CD8-positive, alpha-beta memory T cell (primary cell): Measurements from ENCODE around the gene PNPLA2. TPM values are rescaled to one million over a fixed set of nuclear protein-coding genes. Genes with fewer than 3 reads are reported as not detected.

Experiments
- CTCF ChIA-PET: fragments of 350-600 bp; sonication (Branson Sonifier 250); formaldehyde crosslinking; loops from one replicate; lab custom pipeline; 2021; ENCODE audit warnings: antibody characterized with exemption; lab: Charles Lee
- POLR2A ChIA-PET: fragments of 350-600 bp; sonication (Branson Sonifier 250); formaldehyde crosslinking; loops from one replicate; lab custom pipeline; 2021; ENCODE audit warnings: antibody characterized with exemption; lab: Charles Lee
- DNase-seq, 5 donors: peaks; one replicate each; pipeline versions ENCODE4 v3.0.0 to v3.0.0-alpha.2; 2020 to 2022; ENCODE audit warnings: mixed read lengths in 1 of 5
- H3K27ac ChIP-seq: one replicate; pipeline ENCODE4 v1.7.0; 2013; ENCODE audit warnings: low read depth, mild to moderate bottlenecking, low read length, moderate library complexity
- H3K27me3 ChIP-seq: 2 replicates; pipeline ENCODE4 v1.7.0; 2013; ENCODE audit warnings: low read length, mild to moderate bottlenecking; ENCODE audit not compliant: insufficient read depth, poor library complexity, severe bottlenecking
- H3K36me3 ChIP-seq: 2 replicates; pipeline ENCODE4 v1.7.0; 2013; ENCODE audit warnings: mild to moderate bottlenecking, low read length, moderate library complexity; ENCODE audit not compliant: insufficient read depth
- H3K4me1 ChIP-seq: 2 replicates; pipeline ENCODE4 v1.7.0; 2013; ENCODE audit warnings: mild to moderate bottlenecking, low read length, moderate library complexity; ENCODE audit not compliant: insufficient read depth
- H3K4me3 ChIP-seq: 2 replicates; pipeline ENCODE4 v1.7.0; 2013; ENCODE audit warnings: mild to moderate bottlenecking, low read length
- H3K9me3 ChIP-seq: 2 replicates; pipeline ENCODE4 v1.7.0; 2013; ENCODE audit warnings: mild to moderate bottlenecking, low read length
- H3K27ac Mint-ChIP-seq, 8 donors: one replicate each; pipeline ENCODE4 v1.8.0; 2020 to 2021; ENCODE audit warnings: mixed read lengths in 8 of 8, mild to moderate bottlenecking in 6 of 8, inconsistent platforms in 3 of 8, moderate library complexity in 3 of 8
- H3K27me3 Mint-ChIP-seq, 2 donors: one replicate each; pipeline ENCODE4 v1.8.0; 2020 to 2021; ENCODE audit warnings: mixed read lengths in 2 of 2, mild to moderate bottlenecking in 1 of 2, moderate library complexity in 1 of 2
- H3K36me3 Mint-ChIP-seq, 3 donors: one replicate each; pipeline ENCODE4 v1.8.0; 2020 to 2021; ENCODE audit warnings: mixed read lengths in 3 of 3, inconsistent platforms in 1 of 3, mild to moderate bottlenecking in 1 of 3
- H3K4me1 Mint-ChIP-seq, 3 donors: one replicate each; pipeline ENCODE4 v1.8.0; 2020 to 2021; ENCODE audit warnings: mixed read lengths in 3 of 3, inconsistent platforms in 1 of 3, mild to moderate bottlenecking in 1 of 3
- H3K4me3 Mint-ChIP-seq, 7 donors: one replicate each; pipeline ENCODE4 v1.8.0; 2020 to 2021; ENCODE audit warnings: mixed read lengths in 7 of 7, mild to moderate bottlenecking in 6 of 7, moderate library complexity in 4 of 7, inconsistent platforms in 2 of 7
- H3K9me3 Mint-ChIP-seq, 5 donors: one replicate each; pipeline ENCODE4 v1.8.0; 2020 to 2022; ENCODE audit warnings: mixed read lengths in 5 of 5, mild to moderate bottlenecking in 3 of 5, moderate library complexity in 2 of 5, inconsistent platforms in 1 of 5
- polyA plus RNA-seq: library from polyadenylated mRNA; unstranded; fragments of 300-500 nt; fragmentation: Illumina TruSeq; gene quantifications from one replicate; pipeline ENCODE4 v1.2.3, GENCODE V29; 2021
- total RNA-seq, 2 experiments: library from RNA; stranded (reverse); gene quantifications; one replicate each; pipeline ENCODE4 v1.2.3, GENCODE V29; 2021

PNPLA2 gene
- total and polyA plus RNA-seq, 3 experiments from 2014 or later, result 41.5 to 53.0 (median 49.8) TPM

GRCh38 chr11:867856-868358 is 49.2 kb downstream of the PNPLA2 start:
- Histone ChIP-seq H3K27me3 (no peaks in the 10 kb centered on the region), H3K4me1 (no peaks in the 10 kb centered on the region), H3K36me3 (no peaks in the 10 kb centered on the region), H3K27ac (no peak overlapping the region), H3K9me3 (no peaks in the 10 kb centered on the region), H3K4me3 (no peak overlapping the region)
- POLR2A ChIA-PET, result no interaction called here
- Mint-ChIP-seq H3K27ac (no peak overlapping the region), H3K9me3 (no peaks in the 10 kb centered on the region), H3K27me3 (no peaks in the 10 kb centered on the region), H3K36me3 (peaks cover 0 to 4% (median 0%) of the 10 kb centered on the region in 3 donors), H3K4me3 (no peak overlapping the region), H3K4me1 (no peaks in the 10 kb centered on the region)
- DNase-seq, result no peak
- CTCF ChIA-PET, result interaction anchor here (1.0 kb wide), 1 partner anchor 19 kb away, joined by 4 read pairs; no protein-coding TSS in a partner anchor

- Histone ChIP-seq H3K4me1 (no peaks in the 10 kb centered on the region), H3K27me3 (no peaks in the 10 kb centered on the region), H3K4me3 (no peak overlapping the region), H3K9me3 (no peaks in the 10 kb centered on the region), H3K27ac (no peak overlapping the region), H3K36me3 (no peaks in the 10 kb centered on the region)
- H3K4me1 Mint-ChIP-seq, result no peaks in the 10 kb centered on the region
- H3K27me3 Mint-ChIP-seq, result no peaks in the 10 kb centered on the region
- H3K27ac Mint-ChIP-seq, result no peak overlapping the region
- no peak overlapping the region for H3K4me3 Mint-ChIP-seq
- ChIA-PET POLR2A (no interaction called here), CTCF (interaction anchor here (1.0 kb wide), 1 partner anchor 20 kb away, joined by 4 read pairs; no protein-coding TSS in a partner anchor)
- H3K36me3 Mint-ChIP-seq, result peaks cover 0 to 4% (median 0%) of the 10 kb centered on the region in 3 donors
- DNase-seq, result no peak
- H3K9me3 Mint-ChIP-seq, result no peaks in the 10 kb centered on the region
Observed at GRCh38 chr11:868394-868793, 49.7 kb downstream of the PNPLA2 start.

- Histone ChIP-seq H3K36me3 (no peaks in the 10 kb centered on the region), H3K9me3 (no peaks in the 10 kb centered on the region), H3K27ac (no peak overlapping the region), H3K27me3 (no peaks in the 10 kb centered on the region), H3K4me1 (no peaks in the 10 kb centered on the region), H3K4me3 (no peak overlapping the region)
- H3K4me3 Mint-ChIP-seq, result no peak overlapping the region
- H3K36me3 Mint-ChIP-seq, result peaks cover 0 to 8% (median 2%) of the 10 kb centered on the region in 3 donors
- H3K9me3 Mint-ChIP-seq, result no peaks in the 10 kb centered on the region
- DNase-seq, result no peak
- H3K27me3 Mint-ChIP-seq, result no peaks in the 10 kb centered on the region
- H3K27ac Mint-ChIP-seq, result no peak overlapping the region
- ChIA-PET POLR2A (no interaction called here), CTCF (no interaction called here)
- no peaks in the 10 kb centered on the region for H3K4me1 Mint-ChIP-seq
Observed at GRCh38 chr11:868802-869201, 50.1 kb downstream of the PNPLA2 start.

GRCh38 chr11:869399-870126 is 50.8 kb downstream of the PNPLA2 start:
- Histone ChIP-seq H3K4me1 (no peaks in the 10 kb centered on the region), H3K36me3 (no peaks in the 10 kb centered on the region), H3K27me3 (no peaks in the 10 kb centered on the region), H3K9me3 (no peaks in the 10 kb centered on the region), H3K27ac (no peak overlapping the region), H3K4me3 (no peak overlapping the region)
- ChIA-PET CTCF (no interaction called here), POLR2A (no interaction called here)
- H3K27me3 Mint-ChIP-seq, result no peaks in the 10 kb centered on the region
- H3K9me3 Mint-ChIP-seq, result no peaks in the 10 kb centered on the region
- no peak overlapping the region for H3K4me3 Mint-ChIP-seq
- peaks cover 0 to 10% (median 3%) of the 10 kb centered on the region in 3 donors for H3K36me3 Mint-ChIP-seq
- no peak overlapping the region for H3K27ac Mint-ChIP-seq
- DNase-seq, result no peak
- H3K4me1 Mint-ChIP-seq, result no peaks in the 10 kb centered on the region

GRCh38 chr11:870127-870413 is 51.4 kb downstream of the PNPLA2 start:
- Histone ChIP-seq H3K27ac (no peak overlapping the region), H3K4me3 (no peak overlapping the region), H3K36me3 (no peaks in the 10 kb centered on the region), H3K9me3 (no peaks in the 10 kb centered on the region), H3K4me1 (no peaks in the 10 kb centered on the region), H3K27me3 (no peaks in the 10 kb centered on the region)
- no peak overlapping the region for H3K4me3 Mint-ChIP-seq
- ChIA-PET CTCF (no interaction called here), POLR2A (no interaction called here)
- no peak for DNase-seq
- no peak overlapping the region for H3K27ac Mint-ChIP-seq
- no peaks in the 10 kb centered on the region for H3K27me3 Mint-ChIP-seq
- no peaks in the 10 kb centered on the region for H3K9me3 Mint-ChIP-seq
- H3K36me3 Mint-ChIP-seq, result peaks cover 0 to 12% (median 3%) of the 10 kb centered on the region in 3 donors
- H3K4me1 Mint-ChIP-seq, result no peaks in the 10 kb centered on the region

GRCh38 chr11:870418-870817 is 51.7 kb downstream of the PNPLA2 start:
- Mint-ChIP-seq H3K27ac (no peak overlapping the region), H3K27me3 (no peaks in the 10 kb centered on the region), H3K4me3 (no peak overlapping the region), H3K4me1 (no peaks in the 10 kb centered on the region), H3K9me3 (no peaks in the 10 kb centered on the region), H3K36me3 (peaks cover 0 to 15% (median 4%) of the 10 kb centered on the region in 3 donors)
- Histone ChIP-seq H3K4me1 (no peaks in the 10 kb centered on the region), H3K4me3 (no peak overlapping the region), H3K9me3 (no peaks in the 10 kb centered on the region), H3K27me3 (no peaks in the 10 kb centered on the region), H3K36me3 (no peaks in the 10 kb centered on the region), H3K27ac (no peak overlapping the region)
- ChIA-PET POLR2A (no interaction called here), CTCF (no interaction called here)
- DNase-seq, result no peak

GRCh38 chr11:871472-871871 is 52.8 kb downstream of the PNPLA2 start:
- H3K4me1 ChIP-seq, result no peaks in the 10 kb centered on the region
- H3K36me3 ChIP-seq, result no peaks in the 10 kb centered on the region
- H3K4me1 Mint-ChIP-seq, result no peaks in the 10 kb centered on the region
- ChIA-PET CTCF (interaction anchor here (1.0 kb wide), 1 partner anchor 23 kb away, joined by 3 read pairs; no protein-coding TSS in a partner anchor), POLR2A (no interaction called here)
- H3K27ac Mint-ChIP-seq, result no peak overlapping the region
- H3K9me3 ChIP-seq, result no peaks in the 10 kb centered on the region
- no peaks in the 10 kb centered on the region for H3K27me3 Mint-ChIP-seq
- H3K27ac ChIP-seq, result no peak overlapping the region
- H3K27me3 ChIP-seq, result no peaks in the 10 kb centered on the region
- no peaks in the 10 kb centered on the region for H3K9me3 Mint-ChIP-seq
- H3K36me3 Mint-ChIP-seq, result peaks cover 0 to 21% (median 7%) of the 10 kb centered on the region in 3 donors
- no peak overlapping the region for H3K4me3 Mint-ChIP-seq
- no peak overlapping the region for H3K4me3 ChIP-seq
- DNase-seq, result no peak

GRCh38 chr11:872799-873198 is 54.1 kb downstream of the PNPLA2 start:
- Mint-ChIP-seq H3K4me3 (no peak overlapping the region), H3K36me3 (peaks cover 0 to 23% (median 7%) of the 10 kb centered on the region in 3 donors), H3K4me1 (no peaks in the 10 kb centered on the region), H3K27ac (no peak overlapping the region), H3K27me3 (no peaks in the 10 kb centered on the region), H3K9me3 (no peaks in the 10 kb centered on the region)
- no peak overlapping the region for H3K27ac ChIP-seq
- DNase-seq, result no peak
- H3K36me3 ChIP-seq, result no peaks in the 10 kb centered on the region
- CTCF ChIA-PET, result no interaction called here
- H3K27me3 ChIP-seq, result no peaks in the 10 kb centered on the region
- H3K4me3 ChIP-seq, result no peak overlapping the region
- POLR2A ChIA-PET, result no interaction called here
- H3K4me1 ChIP-seq, result no peaks in the 10 kb centered on the region
- H3K9me3 ChIP-seq, result no peaks in the 10 kb centered on the region
